Stimulated activated CD8-positive, alpha-beta memory T cell treated with anti-CD3 and anti-CD28 coated beads, Interleukin-15, amount 100 ng/mL, for 24 hours (primary cell): ENCODE data around the gene TNNI3.
A peak's percentile ranks its signal among the peaks of the same experiment; 100 is the strongest.

Experiments
- DNase-seq: peaks from one replicate; pipeline ENCODE4 v3.0.0-alpha.2; 2020; ENCODE audit warnings: low read depth

Gene TNNI3

DNA sequence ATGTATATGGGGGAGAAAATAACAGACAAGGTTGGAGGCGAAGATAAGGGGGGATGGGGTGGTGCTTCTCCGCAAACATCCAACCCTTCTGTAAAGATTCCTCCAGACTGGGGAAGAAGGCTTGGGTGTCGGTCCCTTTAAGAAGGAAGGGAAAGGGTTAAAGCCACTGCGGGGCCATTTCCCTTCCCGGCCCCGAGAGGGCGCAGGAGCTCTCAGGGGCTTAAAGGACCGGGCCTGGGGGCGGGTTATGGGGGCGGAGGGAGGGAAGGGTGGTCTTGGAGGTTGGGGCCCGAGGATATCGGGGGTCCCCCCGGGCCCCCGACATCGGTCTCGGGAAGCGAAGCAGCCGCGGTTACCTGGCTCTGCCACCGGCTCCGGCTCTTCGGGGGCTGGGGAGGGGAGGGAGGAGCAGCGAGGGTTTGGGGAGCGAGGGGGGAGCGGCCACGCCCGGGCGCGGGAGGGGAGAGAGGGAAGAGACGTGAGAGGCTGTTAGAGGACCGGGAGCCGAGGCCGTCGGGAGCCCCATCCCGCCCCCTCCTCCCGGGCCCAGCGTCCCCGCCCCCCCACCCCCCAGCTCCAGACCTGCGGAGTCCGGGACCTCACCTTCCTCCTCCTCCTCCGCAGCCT is 11.3 kb downstream of the TNNI3 start:
- no peak for DNase-seq

DNA sequence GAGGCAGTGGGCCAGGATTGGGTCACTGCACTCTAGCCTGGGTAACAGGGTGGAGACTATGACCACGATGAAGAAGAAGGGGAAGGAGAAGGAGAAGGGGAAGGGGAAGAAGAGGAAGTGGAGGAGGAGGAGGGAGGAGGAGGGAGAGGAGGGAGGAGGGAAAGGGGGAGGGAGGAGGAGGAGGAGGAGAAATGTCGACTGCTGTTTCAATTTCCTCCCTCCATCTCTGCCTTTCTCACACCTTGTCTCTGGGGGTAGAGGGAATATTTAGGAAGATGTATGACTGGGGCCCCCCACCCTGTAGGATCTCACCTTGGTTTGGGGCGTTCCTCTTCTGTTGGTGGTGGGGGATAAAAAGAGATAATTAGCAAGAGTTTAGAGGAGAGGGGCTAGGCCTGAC is 12.3 kb downstream of the TNNI3 start:
- no peak for DNase-seq

DNA sequence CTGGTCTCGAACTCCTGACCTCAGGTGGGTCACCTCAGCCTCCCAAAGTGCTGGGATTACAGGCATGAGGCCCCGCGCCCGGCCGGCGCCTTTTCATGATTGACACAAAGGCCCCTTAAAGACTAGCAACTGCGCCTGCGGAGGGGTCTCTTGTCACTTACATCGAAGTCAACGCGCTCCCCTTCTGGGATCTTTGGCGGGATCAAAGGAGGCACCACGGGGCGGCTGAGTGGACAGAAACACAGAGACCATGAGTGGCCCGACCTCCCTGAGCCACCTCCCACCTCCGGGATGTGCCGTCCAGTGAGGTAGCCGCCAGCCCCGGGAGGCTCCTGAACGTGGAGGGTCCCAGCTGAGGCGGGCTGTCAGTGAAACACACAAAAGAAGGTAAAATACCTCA is 15.8 kb downstream of the TNNI3 start:
- no peak for DNase-seq

DNA sequence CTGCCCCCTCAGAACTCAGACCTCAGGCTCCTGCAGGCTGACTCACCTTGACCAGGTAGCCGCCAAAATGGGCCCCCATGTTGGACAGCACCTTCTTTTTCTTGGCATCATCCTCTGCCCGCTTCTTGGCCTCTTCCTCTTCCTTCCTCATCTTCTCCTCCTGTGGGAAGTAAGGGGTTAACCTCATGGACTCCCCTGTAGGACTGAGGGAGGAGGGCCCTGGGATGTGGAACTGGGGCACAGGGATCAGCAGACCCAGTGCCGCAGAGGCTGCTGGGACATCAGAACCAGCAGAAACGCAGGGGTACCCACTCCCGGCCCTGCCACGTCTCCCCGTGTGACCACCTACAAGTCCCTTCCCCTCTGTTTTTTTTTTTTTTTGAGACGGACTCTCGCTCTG is 19.6 kb downstream of the TNNI3 start:
- no peak for DNase-seq

DNA sequence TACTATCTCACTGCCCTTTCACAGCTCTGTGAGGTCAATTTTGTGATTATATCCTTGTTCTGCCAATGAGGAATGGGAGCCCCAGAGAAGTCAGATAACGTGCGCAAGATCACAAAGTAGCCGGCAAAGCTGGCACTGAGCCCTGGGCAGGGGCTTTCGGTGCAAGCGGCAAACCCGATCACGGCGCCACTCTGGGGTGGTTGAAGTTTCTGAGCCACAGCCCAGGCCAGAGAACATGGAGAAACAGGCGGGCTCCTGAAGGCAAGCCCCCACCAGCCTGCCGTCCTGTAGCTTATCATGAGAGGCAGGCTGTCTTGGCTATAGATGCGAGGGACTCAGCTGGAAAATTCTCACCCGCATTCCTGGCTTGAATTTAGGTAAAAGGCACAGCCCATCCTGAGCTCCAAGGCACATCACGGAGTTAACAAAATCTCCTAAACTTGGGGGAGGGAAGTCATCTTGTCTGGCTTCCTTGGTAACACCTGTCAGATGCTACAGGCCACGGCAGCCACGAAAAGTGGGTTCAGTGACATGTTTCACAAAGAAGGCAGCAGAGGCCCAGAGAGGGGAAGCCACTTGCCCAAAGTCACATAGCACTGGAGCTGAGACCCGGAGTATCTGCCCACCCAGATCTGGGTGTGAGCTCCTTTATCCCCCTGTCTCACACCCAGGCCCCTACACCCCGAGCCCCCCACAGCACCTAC is 21.0 kb downstream of the TNNI3 start:
- DNase-seq, result no peak

DNA sequence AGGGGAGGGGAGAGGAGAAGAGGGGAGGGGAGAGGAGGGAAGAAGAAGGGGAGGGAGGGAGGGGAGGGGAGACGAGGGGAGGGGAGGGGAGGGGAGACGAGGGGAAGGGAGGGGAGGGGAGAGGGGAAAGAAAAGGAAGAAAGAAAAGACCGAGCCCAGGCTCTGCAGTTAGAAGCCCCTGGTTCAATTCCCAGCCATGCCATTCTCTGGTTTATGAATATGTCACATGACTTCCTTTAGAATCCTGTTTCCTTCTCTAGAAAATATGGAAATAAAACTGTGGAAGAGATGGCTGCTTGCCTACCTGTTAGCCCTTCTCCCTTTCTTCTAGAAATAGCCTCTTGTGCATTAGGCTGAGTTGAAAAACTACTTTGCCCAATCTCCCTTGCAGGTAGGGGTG is 22.8 kb downstream of the TNNI3 start:
- DNase-seq, result no peak

DNA sequence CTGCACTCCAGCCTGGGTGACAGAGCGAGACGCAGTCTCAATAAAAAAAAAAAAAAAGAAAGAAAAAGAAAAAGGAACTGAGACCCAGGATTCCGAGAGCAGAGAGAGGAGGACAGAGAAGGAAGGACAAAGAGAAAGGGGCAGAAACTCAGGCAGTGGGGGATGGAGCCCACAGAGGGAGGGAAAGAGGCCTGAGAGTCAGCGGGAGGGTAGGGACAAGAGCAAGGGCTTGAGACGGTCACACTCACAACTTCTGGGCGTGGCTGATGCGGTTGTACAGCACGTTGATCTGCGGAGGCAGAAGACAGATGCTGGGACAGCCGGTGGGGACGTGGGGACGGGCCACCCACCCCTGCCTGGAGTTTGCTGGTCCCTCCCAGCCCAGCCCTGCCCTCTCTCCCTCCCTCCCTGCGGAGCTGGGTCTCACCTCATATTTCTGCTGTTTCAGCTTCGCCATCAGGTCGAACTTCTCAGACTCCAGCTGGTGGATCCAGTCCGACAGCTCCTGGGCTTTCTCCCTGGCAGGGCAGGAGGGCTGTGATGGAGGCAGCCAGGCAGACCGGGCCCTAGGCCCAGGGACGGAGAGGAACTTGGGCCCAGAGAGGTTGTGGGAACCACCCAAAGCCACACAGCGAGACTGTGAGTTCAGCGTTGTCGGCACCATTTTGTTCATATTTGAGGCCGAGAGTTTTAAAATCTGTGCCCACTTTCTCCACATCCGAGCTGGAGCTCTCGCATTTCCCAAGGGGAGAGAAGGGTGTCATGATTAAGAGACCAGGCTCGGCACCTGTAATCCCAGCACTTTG is 23.7 kb downstream of the TNNI3 start:
- no peak for DNase-seq

DNA sequence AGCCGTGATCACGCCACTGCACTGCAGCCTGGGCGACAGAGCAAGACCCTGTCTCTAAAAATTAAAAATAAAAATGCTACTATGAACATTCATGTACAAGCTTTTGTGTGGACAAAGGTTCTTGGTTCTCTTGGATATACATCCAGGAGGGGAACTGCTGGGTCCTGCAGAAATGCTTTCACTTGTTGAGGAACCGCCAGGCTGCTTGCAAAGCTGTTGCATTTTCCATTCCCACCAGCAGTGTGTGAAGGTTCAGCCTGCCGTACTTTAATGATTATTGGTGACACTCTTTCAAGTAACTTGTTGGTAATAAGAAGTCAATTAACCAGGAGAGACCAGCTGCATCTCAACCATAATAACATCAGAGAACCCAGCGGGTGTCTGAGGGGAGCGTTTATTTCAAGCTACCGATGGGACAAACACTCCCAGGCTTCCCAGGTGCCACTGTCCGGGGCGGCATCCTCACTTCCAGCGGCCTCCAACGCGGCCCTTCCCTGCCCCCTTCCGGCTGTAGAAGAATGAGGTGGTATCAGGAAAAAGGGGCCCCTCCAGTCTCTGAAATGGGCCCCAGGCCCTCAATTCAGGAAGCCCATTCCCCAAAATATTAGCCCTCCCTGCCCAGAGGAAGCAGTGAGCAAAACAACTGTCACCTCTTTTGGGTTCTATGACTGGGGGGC is 24.9 kb downstream of the TNNI3 start:
- DNase-seq, result no peak

DNA sequence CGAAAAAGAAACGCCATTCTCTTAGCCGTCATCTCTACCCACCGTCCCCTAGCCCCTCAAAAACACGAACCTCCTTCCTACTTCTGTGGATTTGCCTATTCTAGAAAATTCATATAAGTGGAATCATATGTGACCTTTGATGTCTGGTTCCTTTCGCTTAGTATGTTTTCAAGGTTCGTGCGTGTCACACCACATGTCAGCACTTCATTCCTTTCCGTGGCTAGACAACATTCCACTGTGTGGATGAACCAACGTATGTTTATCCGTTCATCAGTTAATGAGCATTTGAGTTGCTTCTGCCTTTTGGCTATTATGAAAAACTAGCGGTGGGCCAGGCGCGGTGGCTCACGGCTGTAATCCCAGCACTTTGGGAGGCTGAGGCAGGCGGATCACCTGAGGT is 26.1 kb downstream of the TNNI3 start:
- no peak for DNase-seq

DNA sequence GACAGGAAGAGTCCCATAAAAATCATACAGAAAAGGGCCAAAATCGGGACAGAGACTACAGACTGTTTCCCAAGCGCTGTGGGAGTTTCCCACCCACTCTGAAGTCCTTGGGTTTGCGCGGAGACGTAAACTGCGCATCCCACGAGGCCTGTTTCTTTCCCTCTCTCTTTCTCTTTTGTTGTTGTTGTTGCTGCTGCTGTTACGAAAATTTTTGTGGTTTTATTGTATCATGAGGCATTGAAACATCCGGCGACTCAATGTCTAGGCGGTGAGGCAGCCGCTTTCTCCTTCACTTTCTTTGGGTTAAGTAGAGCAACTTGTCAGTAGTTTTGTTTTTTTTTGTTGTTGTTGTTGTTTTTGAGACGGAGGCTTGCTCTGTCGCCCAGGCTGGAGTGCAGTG is 38.5 kb downstream of the TNNI3 start:
- no peak for DNase-seq

DNA sequence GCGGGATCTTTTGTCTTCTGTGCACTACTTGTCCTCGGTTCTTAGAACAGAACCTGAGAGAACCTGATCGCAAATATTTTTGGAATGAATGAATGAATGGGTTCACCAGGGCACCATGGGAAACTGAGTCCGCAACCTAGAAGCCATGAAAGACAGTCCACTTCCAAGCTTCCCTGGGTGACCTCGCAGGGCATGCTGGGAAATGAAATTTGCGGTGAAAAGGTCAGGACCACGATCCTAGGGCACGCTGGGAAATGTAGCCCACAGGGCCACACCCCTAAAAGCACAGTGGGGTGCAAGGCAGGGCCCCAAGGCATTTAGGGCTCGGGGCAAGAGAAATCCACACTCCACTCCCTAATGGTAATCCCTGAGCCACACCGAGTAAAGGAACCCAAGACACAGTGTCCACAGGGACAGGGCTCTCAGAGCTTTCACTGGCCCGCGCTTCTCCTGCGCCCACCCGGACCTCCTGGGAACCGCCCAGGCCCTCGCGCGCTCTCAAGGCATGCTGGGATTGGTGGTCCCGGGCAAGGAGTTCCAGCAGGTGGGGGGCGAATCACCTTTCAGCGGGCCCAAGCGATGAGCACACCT is 39.0 kb downstream of the TNNI3 start:
- DNase-seq, result no peak

DNA sequence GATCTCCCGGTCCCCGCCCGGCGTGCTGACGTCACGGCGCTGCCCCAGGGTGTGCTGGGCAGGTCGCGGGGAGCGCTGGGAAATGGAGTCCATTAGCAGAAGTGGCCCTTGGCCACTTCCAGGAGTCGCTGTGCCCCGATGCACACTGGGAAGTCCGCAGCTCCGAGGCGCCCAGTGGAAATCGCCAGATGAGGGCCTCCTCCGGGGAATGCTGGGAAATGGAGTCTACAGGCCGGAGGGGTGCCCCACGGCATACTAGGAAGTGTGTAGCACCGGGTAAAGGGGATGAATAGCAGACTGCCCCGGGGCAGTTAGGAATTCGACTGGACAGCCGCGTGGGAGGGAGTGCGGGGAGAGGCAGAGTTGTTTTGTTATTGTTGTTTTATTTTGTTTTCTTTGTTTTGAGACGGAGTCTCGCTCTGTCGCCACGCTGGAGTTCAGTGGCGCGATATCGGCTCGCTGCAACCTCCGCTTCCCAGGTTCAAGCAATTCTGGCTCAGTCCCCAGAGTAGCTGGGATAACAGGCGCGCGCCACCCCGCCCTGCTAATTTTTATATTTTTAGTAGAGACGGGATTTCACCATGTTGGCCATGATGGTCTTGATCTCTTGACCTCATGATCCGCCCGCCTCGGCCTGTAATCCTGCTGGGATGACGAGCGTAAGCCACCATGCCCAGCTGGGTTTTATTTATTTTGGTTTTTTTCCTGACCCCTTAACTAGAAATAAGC is 39.7 kb downstream of the TNNI3 start:
- DNase-seq, result peak; percentile 93

DNA sequence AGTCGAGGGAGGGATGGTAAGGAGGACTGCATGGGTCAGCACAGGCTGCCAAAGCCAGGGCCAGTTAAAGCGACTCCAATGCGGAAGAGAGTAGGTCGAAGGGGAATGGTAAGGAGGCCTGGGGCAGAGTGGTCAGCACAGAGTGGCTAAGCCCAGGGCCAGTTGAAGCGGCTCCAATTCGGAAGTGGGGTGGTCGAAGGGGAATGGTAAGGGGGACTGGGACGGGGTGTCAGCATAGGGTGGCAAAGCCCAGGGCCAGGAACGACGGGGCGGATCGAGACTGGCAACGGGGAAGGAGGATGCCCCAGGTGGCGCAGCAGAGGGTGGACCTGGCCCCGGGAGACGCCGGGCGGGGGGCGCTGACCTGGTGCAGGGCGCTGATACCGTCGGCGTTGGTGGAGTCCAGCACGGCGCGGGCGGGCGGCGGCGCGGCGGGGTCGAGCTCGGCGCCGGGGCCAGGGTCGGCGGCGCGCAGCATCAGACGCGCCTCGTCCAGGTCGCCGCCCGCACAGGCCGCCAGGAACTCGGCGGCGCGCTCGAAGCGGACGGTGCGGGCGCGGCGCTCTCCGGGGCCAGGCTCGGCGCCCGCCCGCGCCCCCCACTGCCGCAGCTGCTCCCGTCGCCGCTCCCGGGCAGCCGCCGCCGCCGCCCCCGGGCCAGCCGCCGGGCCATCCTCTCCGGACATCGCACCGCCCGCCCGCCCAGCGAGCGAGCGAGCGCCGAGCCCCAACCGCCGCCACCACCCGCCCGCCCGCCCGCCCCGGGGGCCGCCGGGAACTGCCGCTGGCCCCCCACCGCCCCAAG is 40.5 kb downstream of the TNNI3 start, which contains the start of gene PPP1R12C:
PPP1R12C (minus strand) TSS at position 779 of the 804 bp plus-strand sequence; CDS start at position 685, 94 bp downstream.
- no peak for DNase-seq

DNA sequence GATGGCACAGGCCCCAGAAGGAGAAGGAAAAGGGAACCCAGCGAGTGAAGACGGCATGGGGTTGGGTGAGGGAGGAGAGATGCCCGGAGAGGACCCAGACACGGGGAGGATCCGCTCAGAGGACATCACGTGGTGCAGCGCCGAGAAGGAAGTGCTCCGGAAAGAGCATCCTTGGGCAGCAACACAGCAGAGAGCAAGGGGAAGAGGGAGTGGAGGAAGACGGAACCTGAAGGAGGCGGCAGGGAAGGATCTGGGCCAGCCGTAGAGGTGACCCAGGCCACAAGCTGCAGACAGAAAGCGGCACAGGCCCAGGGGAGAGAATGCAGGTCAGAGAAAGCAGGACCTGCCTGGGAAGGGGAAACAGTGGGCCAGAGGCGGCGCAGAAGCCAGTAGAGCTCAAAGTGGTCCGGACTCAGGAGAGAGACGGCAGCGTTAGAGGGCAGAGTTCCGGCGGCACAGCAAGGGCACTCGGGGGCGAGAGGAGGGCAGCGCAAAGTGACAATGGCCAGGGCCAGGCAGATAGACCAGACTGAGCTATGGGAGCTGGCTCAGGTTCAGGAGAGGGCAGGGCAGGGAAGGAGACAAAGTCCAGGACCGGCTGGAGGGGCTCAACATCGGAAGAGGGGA is 41.2 kb downstream of the TNNI3 start:
- DNase-seq, result peak; percentile 22

DNA sequence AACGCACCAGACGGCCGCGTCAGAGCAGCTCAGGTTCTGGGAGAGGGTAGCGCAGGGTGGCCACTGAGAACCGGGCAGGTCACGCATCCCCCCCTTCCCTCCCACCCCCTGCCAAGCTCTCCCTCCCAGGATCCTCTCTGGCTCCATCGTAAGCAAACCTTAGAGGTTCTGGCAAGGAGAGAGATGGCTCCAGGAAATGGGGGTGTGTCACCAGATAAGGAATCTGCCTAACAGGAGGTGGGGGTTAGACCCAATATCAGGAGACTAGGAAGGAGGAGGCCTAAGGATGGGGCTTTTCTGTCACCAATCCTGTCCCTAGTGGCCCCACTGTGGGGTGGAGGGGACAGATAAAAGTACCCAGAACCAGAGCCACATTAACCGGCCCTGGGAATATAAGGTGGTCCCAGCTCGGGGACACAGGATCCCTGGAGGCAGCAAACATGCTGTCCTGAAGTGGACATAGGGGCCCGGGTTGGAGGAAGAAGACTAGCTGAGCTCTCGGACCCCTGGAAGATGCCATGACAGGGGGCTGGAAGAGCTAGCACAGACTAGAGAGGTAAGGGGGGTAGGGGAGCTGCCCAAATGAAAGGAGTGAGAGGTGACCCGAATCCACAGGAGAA is 42.0 kb downstream of the TNNI3 start:
- DNase-seq, result no peak

DNA sequence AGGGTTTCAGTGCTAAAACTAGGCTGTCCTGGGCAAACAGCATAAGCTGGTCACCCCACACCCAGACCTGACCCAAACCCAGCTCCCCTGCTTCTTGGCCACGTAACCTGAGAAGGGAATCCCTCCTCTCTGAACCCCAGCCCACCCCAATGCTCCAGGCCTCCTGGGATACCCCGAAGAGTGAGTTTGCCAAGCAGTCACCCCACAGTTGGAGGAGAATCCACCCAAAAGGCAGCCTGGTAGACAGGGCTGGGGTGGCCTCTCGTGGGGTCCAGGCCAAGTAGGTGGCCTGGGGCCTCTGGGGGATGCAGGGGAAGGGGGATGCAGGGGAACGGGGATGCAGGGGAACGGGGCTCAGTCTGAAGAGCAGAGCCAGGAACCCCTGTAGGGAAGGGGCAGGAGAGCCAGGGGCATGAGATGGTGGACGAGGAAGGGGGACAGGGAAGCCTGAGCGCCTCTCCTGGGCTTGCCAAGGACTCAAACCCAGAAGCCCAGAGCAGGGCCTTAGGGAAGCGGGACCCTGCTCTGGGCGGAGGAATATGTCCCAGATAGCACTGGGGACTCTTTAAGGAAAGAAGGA is 42.9 kb downstream of the TNNI3 start:
- DNase-seq, result no peak

DNA sequence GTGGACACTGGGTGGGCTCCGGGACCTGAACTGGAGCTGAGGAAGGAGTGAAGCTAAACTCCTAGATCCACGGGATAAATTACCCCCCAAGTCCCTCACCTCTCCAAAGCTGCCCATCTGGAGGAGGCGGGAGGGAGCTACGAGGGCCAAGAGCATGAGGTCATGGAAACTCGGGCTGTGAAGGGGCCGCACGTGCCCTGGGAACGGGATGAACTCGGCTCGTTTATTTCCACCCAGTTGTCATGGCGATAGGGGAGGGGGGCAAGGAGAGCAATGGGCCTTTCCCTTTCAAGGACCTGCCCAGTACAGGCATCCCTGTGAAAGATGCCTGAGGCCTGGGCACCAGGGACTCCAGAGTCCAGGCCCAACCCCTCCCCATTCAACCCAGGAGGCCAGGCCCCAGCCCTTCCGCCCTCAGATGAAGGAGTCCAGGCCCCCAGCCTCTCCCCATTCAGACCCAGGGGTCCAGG is 43.9 kb downstream of the TNNI3 start:
- DNase-seq, result no peak

DNA sequence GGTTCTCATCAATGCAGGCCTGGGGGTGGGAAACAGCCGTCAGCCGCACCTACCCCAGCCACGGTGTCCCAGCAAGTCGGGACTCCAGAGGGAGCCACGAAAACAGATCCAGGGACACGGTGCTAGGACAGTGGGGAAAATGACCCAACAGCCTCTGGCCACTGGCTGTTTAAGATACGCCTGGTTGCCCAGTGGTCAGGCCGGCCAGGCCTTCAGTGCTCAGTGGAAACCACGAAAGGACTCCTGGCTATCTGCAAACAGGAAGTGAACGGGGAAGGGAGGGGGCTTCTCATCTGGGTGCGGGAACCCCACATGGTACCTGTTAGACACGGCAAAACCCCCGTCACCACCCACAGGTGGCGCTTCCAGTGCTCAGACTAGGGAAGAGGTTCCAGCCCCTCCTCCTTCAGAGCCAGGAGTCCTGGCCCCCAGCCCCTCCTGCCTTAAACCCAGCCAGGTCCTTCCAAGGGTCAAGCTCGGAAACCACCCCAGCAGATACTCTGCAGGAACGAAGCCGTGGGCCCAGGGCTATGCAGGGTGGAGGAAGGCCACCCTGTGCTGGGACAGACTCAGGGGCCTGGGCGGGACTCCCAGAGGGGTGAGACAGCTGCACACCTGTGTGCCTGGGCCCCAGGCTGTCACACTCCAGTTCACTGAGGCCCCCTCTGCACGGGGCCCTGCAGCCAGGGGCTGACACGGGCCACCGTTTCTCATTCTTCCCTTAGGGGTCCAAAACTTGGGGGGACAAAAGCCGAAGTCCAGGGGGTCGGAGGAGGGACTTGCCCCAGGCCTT is 44.6 kb downstream of the TNNI3 start:
- DNase-seq, result no peak
